GM19193 (cell line): ENCODE results near the gene UQCRHL.

ENCODE experiments used
- POLR2A ChIP-seq: IDR thresholded peaks from 4 replicates; pipeline ENCODE4 v1.6.1; 2011; ENCODE audit not compliant: insufficient read depth, insufficient read length; ENCODE audit errors: extremely low read depth

UQCRHL gene

DNA sequence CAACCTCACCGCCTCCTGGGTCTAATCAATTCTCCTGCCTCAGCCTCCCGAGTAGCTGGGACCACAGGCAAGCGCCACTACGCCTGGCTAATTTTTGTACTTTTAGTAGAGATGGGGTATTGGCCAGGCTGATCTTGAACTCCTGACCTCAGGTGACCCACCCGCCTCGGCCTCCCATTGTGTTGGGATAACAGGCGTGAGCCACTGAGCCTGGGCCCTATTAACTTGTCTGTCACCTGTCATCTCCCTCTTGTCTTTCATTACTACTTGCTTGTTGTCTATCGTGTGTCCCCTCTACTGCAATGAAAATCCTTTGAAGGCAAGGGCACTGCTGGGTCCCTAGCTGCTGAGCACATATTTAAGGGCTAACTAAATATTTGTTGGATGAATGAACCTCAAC is 3.4 kb downstream of the UQCRHL start:
- TF ChIP-seq POLR2A, result no peak

DNA sequence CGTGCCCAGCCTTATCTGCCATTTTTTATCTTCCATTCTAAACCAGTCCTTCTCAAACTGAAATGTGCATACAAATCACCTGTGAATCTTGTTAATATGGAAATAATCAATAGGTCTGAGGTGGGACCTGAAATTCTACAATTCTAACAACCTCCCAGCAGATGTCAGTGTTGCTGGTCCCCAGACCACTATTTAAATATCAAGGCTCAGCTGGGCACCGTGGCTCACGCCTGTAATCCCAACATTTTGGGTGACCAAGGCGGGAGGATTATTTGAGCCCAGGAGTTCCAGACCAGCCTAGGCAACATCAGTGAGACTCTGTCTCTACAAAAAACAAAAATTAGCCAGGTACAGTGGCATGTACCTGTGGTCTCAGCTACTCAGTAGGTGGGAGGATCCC is 4.1 kb downstream of the UQCRHL start:
- TF ChIP-seq POLR2A, result no peak

- no peak for TF ChIP-seq POLR2A
These were observed 5.0 kb downstream of the UQCRHL start for GRCh38 chr1:15802234-15802965.

- no peak for TF ChIP-seq POLR2A
These were observed 7.3 kb downstream of the UQCRHL start for GRCh38 chr1:15799928-15800835.

GRCh38 chr1:15799004-15799867 is 8.2 kb downstream of the UQCRHL start:
- no peak for TF ChIP-seq POLR2A

DNA sequence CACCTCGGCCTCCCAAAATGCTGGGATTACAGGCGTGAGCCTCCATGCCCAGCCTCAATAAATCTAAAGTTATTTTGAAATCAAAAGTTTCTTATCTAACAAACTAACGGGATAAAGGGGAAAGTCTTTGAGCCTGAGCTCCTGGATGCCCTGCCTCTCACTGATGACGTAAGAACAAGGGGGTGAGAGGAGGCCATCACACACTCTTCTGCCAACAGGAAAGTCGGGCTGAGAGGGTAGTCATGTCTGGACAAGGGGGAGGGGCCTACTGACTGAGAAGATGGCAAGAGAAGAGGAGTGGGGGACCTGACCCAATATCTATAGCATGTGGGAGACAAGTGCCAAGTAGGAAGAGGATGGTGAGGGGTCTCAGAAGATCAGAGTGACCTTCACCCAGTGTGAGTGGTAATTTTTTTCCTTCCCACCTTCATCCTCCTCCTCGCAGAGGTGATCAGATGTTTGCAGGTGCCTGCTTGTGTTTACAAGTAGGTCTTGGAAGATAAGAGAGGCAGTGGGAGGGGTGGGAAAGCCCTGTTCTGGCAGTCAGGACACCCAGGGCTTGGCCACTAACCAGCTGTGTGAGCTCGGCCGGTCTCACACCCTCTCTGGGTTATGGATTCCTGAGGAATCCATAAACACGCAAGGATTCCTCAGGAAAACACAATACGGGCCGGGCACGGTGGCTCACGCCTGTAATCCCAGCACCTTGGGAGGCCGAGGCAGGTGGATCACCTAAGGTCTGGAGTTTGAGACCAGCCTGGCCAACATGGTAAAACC is 9.6 kb downstream of the UQCRHL start:
- no peak for TF ChIP-seq POLR2A

DNA sequence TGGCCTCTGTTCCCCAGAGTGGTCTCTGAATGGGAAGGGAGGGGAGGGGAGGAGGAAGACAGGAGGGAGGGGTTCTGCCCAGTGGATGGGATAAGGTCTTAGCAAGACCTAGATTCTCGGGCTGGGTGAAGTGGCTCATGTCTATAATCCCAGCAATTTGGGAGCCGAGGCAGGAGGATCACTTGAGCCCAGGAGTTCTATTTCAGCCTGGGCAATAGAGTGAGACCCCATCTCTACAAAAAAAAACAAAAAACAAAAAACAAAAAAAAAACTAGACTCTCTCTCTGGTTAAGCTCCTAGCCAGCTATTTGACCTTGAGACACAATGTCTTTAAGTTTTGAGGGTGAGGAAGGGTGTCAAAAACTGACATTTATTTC is 11.4 kb downstream of the UQCRHL start:
- TF ChIP-seq POLR2A, result no peak

DNA sequence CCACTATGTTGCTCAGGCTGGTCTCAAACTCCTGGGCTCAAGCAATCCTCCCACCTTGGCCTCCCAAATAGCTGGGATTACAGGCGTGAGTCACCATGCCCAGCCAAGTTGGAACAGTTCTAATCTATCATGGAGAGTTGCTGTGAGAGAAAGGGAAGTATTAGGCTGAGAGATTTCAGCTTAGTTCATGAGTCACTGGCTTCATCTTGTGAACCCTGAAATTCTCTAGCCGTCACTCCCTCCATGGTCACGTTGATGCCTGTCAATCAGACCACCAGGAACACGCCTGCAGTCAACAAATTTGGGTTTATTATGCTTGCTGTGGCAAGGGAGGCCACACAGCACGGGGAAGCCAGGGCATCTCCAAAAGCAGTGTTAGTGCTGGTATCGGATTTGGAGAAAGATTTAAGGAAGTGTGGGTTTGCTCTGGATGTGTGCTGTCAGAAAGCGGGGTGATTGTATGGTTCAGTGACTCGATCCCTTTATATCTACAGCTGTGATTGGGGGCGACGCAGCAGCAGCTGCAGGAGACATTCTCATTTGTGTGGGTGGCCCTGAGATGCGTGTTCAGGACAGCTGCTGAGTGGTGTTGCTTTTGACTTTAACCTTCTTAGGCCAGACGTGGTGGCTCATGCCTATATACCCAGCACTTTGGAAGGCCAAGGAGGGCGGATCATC is 18.7 kb downstream of the UQCRHL start:
- TF ChIP-seq POLR2A, result no peak

- no peak for TF ChIP-seq POLR2A
These were observed 20.9 kb downstream of the UQCRHL start for GRCh38 chr1:15786581-15786980.

DNA sequence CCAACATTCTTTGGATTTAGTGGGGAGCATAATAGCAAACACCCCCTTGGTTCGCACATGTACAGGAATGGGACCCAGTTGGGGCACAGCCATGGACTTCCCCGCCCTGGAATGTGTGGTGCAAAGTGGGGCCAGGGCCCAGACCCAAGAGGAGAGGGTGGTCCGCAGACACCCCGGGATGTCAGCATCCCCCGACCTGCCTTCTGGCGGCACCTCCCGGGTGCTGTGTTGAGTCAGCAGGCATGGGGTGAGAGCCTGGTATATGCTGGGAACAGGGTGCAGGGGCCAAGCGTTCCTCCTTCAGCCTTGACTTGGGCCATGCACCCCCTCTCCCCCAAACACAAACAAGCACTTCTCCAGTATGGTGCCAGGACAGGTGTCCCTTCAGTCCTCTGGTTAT is 21.8 kb downstream of the UQCRHL start:
- no peak for TF ChIP-seq POLR2A

- no peak for TF ChIP-seq POLR2A
These were observed 29.3 kb downstream of the UQCRHL start for GRCh38 chr1:15777909-15778707.

GRCh38 chr1:15775706-15776105 is 31.7 kb downstream of the UQCRHL start:
- TF ChIP-seq POLR2A, result no peak
